Measurements from ENCODE around the gene FGF14.

The FGF14 gene

GRCh38 chr13:102234618-102235017, 167.2 kb downstream of the FGF14 start:
- H3K4me3 ChIP-seq (ENCODE audit: low read depth, low read length), result no peak overlapping the region
- no peak for TF ChIP-seq CTCF (IDR thresholded peaks at IDR 0.05; ENCODE audit: low read depth, low read length, missing control alignments)
- no peak for DNase-seq (ENCODE audit: low read depth)

GRCh38 chr13:102233566-102234208, 168.2 kb downstream of the FGF14 start:
- DNase-seq (ENCODE audit: low read depth), result no peak

GRCh38 chr13:102231479-102231878, 170.4 kb downstream of the FGF14 start:
- no peak for TF ChIP-seq CTCF (IDR thresholded peaks at IDR 0.05; ENCODE audit: low read depth, low read length, missing control alignments)

More at GRCh38 chr13:102233566-102234208, 168.2 kb downstream of the FGF14 start:
- no peak overlapping the region for H3K4me3 ChIP-seq (ENCODE audit: low read depth, low read length)
- TF ChIP-seq CTCF (IDR thresholded peaks at IDR 0.05; ENCODE audit: low read depth, low read length, missing control alignments), result no peak

GRCh38 chr13:102227741-102228140, 174.1 kb downstream of the FGF14 start:
- no peak for DNase-seq (ENCODE audit: low read depth)
- no peak for TF ChIP-seq CTCF (IDR thresholded peaks at IDR 0.05; ENCODE audit: low read depth, low read length, missing control alignments)
- no peak overlapping the region for H3K4me3 ChIP-seq (ENCODE audit: low read depth, low read length)

More at GRCh38 chr13:102231479-102231878, 170.4 kb downstream of the FGF14 start:
- no peak overlapping the region for H3K4me3 ChIP-seq (ENCODE audit: low read depth, low read length)
- no peak for DNase-seq (ENCODE audit: low read depth)

GRCh38 chr13:102226591-102226990, 175.3 kb downstream of the FGF14 start:
- TF ChIP-seq CTCF (IDR thresholded peaks at IDR 0.05; ENCODE audit: low read depth, low read length, missing control alignments), result no peak
- H3K4me3 ChIP-seq (ENCODE audit: low read depth, low read length), result no peak overlapping the region
- DNase-seq (ENCODE audit: low read depth), result no peak

- DNase-seq (ENCODE audit: low read depth), result no peak
- TF ChIP-seq CTCF (IDR thresholded peaks at IDR 0.05; ENCODE audit: low read depth, low read length, missing control alignments), result no peak
- no peak overlapping the region for H3K4me3 ChIP-seq (ENCODE audit: low read depth, low read length)
These were observed 176.0 kb downstream of the FGF14 start for GRCh38 chr13:102225892-102226291.

GRCh38 chr13:102220681-102221228, 181.1 kb downstream of the FGF14 start:
- no peak for DNase-seq (ENCODE audit: low read depth)
- TF ChIP-seq CTCF (IDR thresholded peaks at IDR 0.05; ENCODE audit: low read depth, low read length, missing control alignments), result no peak
- H3K4me3 ChIP-seq (ENCODE audit: low read depth, low read length), result no peak overlapping the region
